Natural killer cell (primary cell): ENCODE data around the gene RPS24. TPM values are rescaled to one million over a fixed set of nuclear protein-coding genes. Genes with fewer than 3 reads are reported as not detected.

Source experiments
- ATAC-seq, 3 donors: fragments of 150-1000 bp in 2 of 3; fragments of 200-7000 bp in 1 of 3; cut with Tn5 transposase; 1 replicate in 1 of 3; 2 replicates in 2 of 3; pipeline ENCODE4 v1.10.0; 2021; ENCODE audit warnings: mild to moderate bottlenecking in 2 of 3, moderate library complexity in 2 of 3
- DNase-seq, 2 donors: peaks; one replicate each; pipeline versions ENCODE4 v3.0.0 to v3.0.0-alpha.2; 2013 to 2021; ENCODE audit warnings: mixed read lengths in 1 of 2
- H3K27ac ChIP-seq: one replicate; pipeline ENCODE4 v1.5.1; 2013; ENCODE audit warnings: mild to moderate bottlenecking, low read length
- H3K27me3 ChIP-seq: one replicate; pipeline ENCODE4 v1.6.1; 2013; ENCODE audit warnings: low read length; ENCODE audit not compliant: control insufficient read depth, insufficient read depth
- H3K36me3 ChIP-seq: one replicate; pipeline ENCODE4 v1.6.1; 2013; ENCODE audit warnings: low read length; ENCODE audit not compliant: control insufficient read depth, insufficient read depth
- H3K4me1 ChIP-seq: one replicate; pipeline ENCODE4 v1.6.1; 2013; ENCODE audit warnings: low read length; ENCODE audit not compliant: control insufficient read depth, insufficient read depth
- H3K4me3 ChIP-seq: one replicate; pipeline ENCODE4 v1.5.1; 2013; ENCODE audit warnings: low read length
- H3K9me3 ChIP-seq: one replicate; pipeline ENCODE4 v1.6.1; 2013; ENCODE audit warnings: low read length; ENCODE audit not compliant: control insufficient read depth, insufficient read depth
- H3K27ac Mint-ChIP-seq, 2 donors: one replicate each; pipeline ENCODE4 v1.8.0; 2022; ENCODE audit warnings: mild to moderate bottlenecking in 2 of 2, mixed read lengths in 2 of 2, moderate library complexity in 1 of 2
- H3K27me3 Mint-ChIP-seq, 2 donors: one replicate each; pipeline ENCODE4 v1.8.0; 2022; ENCODE audit warnings: low read depth in 2 of 2, mixed read lengths in 2 of 2
- H3K36me3 Mint-ChIP-seq: one replicate; pipeline ENCODE4 v1.8.0; 2022; ENCODE audit warnings: mixed read lengths
- H3K4me1 Mint-ChIP-seq, 2 donors: one replicate each; pipeline ENCODE4 v1.8.0; 2022; ENCODE audit warnings: mixed read lengths in 2 of 2
- H3K4me3 Mint-ChIP-seq: one replicate; pipeline ENCODE4 v1.8.0; 2022; ENCODE audit warnings: mild to moderate bottlenecking, moderate library complexity, mixed read lengths
- H3K9me3 Mint-ChIP-seq, 2 donors: one replicate each; pipeline ENCODE4 v1.8.0; 2022; ENCODE audit warnings: mixed read lengths in 2 of 2
- CTCF ChIP-seq: fragments of 200-600 bp; IDR thresholded peaks from one replicate; pipeline ENCODE4 v1.8.0; 2022; ENCODE audit warnings: antibody characterized with exemption
- WGBS: methylation state at CpG from one replicate; pipeline ENCODE4 v1.1.7; 2013; ENCODE audit warnings: missing lambda C conversion rate; ENCODE audit not compliant: insufficient coverage; 5-methylcytosine and 5-hydroxymethylcytosine counted together
- intact Hi-C: fragments of 100-400 bp; cut with micrococcal nuclease; formaldehyde crosslinking; loops from one replicate; pipeline ENCODE4 v1.14.2; 2022
- total RNA-seq, 4 donors: library from RNA; stranded (reverse); fragments of 120-200 nt in 1 of 4; gene quantifications; one replicate each; pipeline versions ENCODE4 v1.2.3 to v1.2.4, GENCODE V29; 2013 to 2022

Gene RPS24
- total RNA-seq, 3 donors from 2014 or later (not counting 1 experiment from before 2014, with no cell fraction given): 887 to 1,039 (median 981) TPM

GRCh38 chr10:78053211-78053868 lies 19.7 kb downstream of the RPS24 start:
- DNase-seq (no peak), ATAC-seq (no peak)
- Mint-ChIP-seq H3K4me3 (no peak overlapping the region), H3K4me1 (peaks cover 0 to 4% of the 10 kb centered on the region in 2 donors), H3K27ac (no peak overlapping the region), H3K9me3 (no peaks in the 10 kb centered on the region), H3K36me3 (no peaks in the 10 kb centered on the region), H3K27me3 (no peaks in the 10 kb centered on the region)
- Histone ChIP-seq H3K4me1 (no peaks in the 10 kb centered on the region), H3K9me3 (no peaks in the 10 kb centered on the region), H3K27ac (no peak overlapping the region), H3K27me3 (no peaks in the 10 kb centered on the region), H3K4me3 (no peak overlapping the region), H3K36me3 (no peaks in the 10 kb centered on the region)
- 83% methylated on average over 5 of the region's 7 CpGs for WGBS
- intact Hi-C loops: no loop called here
- TF ChIP-seq CTCF: no peak

GRCh38 chr10:78058562-78058961 lies 24.9 kb downstream of the RPS24 start:
- intact Hi-C loops: no loop called here
- ATAC-seq: no peak
- no peaks in the 10 kb centered on the region for H3K9me3 ChIP-seq
- Mint-ChIP-seq H3K4me3 (no peak overlapping the region), H3K36me3 (no peaks in the 10 kb centered on the region), H3K9me3 (no peaks in the 10 kb centered on the region), H3K27me3 (no peaks in the 10 kb centered on the region), H3K27ac (no peak overlapping the region), H3K4me1 (peaks cover 23 to 29% of the 10 kb centered on the region in 2 donors)
- H3K4me1 ChIP-seq: peaks cover 24% of the 10 kb centered on the region
- no peak for DNase-seq
- no peak overlapping the region for H3K27ac ChIP-seq
- no peaks in the 10 kb centered on the region for H3K27me3 ChIP-seq
- H3K4me3 ChIP-seq: no peak overlapping the region
- no peak for TF ChIP-seq CTCF
- 69% methylated on average over 4 of the region's 5 CpGs for WGBS
- no peaks in the 10 kb centered on the region for H3K36me3 ChIP-seq

- 88% methylated on average over 12 of the region's 12 CpGs for WGBS
- H3K27ac ChIP-seq: no peak overlapping the region
- peaks cover 25% of the 10 kb centered on the region for H3K4me1 ChIP-seq
- Mint-ChIP-seq H3K36me3 (no peaks in the 10 kb centered on the region), H3K4me3 (no peak overlapping the region), H3K9me3 (no peaks in the 10 kb centered on the region), H3K27ac (no peak overlapping the region), H3K4me1 (peaks cover 26 to 33% of the 10 kb centered on the region in 2 donors), H3K27me3 (no peaks in the 10 kb centered on the region)
- DNase-seq: no peak
- no peak for ATAC-seq
- H3K36me3 ChIP-seq: no peaks in the 10 kb centered on the region
- H3K9me3 ChIP-seq: no peaks in the 10 kb centered on the region
- no peak overlapping the region for H3K4me3 ChIP-seq
- H3K27me3 ChIP-seq: no peaks in the 10 kb centered on the region
- intact Hi-C loops: no loop called here
- no peak for TF ChIP-seq CTCF
Measured at GRCh38 chr10:78059906-78060702, 26.4 kb downstream of the RPS24 start.
